Astrocyte of the spinal cord (primary cell): Measurements from ENCODE around the gene CPSF4.
A peak's percentile ranks its signal among the peaks of the same experiment; 100 is the strongest.

Source experiments
- DNase-seq: peaks from one replicate; pipeline ENCODE4 v3.0.0; 2011; ENCODE audit warnings: low read depth, low spot score
- H3K4me3 ChIP-seq: 2 replicates; pipeline ENCODE4 v1.5.1; 2011; ENCODE audit warnings: low read depth, mild to moderate bottlenecking, low read length, moderate library complexity
- in situ Hi-C: cut with HindIII; loops from 2 replicates; pipeline ENCODE4 v1.10.0; 2017; ENCODE audit warnings: low sequenced_read_pairs
- TF ChIP-seq, protein P1 (sequence below): IDR thresholded peaks from 2 replicates; pipeline ENCODE4 v1.5.1; 2012; ENCODE audit warnings: low read depth, mild to moderate bottlenecking, low read length, inconsistent platforms

The CPSF4 gene

DNA sequence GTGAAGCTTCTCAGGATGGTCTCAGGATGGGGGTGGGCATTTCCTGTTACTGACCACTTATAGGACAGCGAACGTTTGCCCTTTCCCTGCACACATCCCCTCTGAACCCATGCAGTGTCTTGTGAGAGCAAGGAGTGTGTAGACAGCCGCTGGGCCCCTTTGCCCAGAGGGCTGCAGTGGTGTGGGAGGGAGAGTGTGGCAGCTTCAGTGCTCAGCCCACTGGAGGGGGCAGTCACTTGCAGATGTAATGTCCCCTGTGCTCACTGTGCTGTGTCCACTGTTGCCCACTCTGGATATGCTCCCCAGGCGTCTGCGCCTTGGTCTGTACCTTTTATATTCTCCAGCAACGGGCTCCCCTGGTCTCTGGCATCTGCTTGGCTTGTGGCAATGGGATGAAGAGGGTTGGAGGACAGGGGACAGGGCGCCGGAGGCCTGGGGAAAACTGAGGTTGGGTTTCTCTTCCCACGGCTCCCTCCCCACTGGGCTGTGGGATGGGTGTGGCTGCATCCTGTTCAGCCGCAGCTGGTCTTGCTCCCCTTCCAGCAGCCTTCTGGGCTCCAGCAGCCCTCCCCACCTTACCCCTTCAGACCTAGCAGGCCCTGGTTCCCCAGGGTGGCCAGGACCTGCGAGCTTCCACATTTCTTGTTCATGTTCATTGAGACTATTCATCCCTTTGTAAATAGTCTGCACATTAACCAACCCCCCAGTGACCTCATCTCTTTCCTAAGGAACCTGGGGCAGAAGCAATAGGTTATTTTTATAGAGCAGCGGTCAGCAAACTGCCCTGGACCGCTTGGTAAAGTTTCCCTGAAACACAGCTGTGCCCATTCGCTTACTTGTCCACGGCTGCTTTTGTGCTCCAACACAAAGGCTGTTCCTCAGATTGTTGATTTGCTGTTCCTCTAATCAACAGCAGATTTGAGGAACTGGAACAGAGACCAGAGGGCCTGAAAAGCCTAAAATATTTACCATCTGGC, 40.0 kb downstream of the CPSF4 start:
- no peak for DNase-seq
- in situ Hi-C loops = no loop called here
- no peak overlapping the region for H3K4me3 ChIP-seq
- TF ChIP-seq, protein P1, sequence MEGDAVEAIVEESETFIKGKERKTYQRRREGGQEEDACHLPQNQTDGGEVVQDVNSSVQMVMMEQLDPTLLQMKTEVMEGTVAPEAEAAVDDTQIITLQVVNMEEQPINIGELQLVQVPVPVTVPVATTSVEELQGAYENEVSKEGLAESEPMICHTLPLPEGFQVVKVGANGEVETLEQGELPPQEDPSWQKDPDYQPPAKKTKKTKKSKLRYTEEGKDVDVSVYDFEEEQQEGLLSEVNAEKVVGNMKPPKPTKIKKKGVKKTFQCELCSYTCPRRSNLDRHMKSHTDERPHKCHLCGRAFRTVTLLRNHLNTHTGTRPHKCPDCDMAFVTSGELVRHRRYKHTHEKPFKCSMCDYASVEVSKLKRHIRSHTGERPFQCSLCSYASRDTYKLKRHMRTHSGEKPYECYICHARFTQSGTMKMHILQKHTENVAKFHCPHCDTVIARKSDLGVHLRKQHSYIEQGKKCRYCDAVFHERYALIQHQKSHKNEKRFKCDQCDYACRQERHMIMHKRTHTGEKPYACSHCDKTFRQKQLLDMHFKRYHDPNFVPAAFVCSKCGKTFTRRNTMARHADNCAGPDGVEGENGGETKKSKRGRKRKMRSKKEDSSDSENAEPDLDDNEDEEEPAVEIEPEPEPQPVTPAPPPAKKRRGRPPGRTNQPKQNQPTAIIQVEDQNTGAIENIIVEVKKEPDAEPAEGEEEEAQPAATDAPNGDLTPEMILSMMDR = no peak

DNA sequence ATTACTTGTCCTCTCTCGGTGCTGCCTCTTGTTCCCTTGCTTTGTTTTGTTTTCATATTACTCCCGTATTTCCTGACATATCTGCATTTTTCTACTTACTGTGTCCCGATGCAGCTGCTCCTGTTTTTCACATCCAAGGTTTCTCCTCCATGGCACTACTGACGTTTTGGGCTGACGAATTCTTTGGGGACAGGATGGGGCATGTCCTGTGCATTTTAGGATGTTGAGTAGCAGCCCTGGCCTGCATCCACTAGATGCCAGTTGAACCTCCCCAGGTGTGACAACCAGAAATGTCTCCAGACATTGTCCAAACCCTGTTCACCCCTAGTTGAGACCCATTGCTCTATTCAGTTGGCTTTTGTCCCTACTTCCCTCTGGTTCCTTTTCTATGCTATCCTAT, 46.4 kb downstream of the CPSF4 start:
- H3K4me3 ChIP-seq = no peak overlapping the region
- in situ Hi-C loops = no loop called here
- TF ChIP-seq, protein P1 = no peak
- DNase-seq = no peak

DNA sequence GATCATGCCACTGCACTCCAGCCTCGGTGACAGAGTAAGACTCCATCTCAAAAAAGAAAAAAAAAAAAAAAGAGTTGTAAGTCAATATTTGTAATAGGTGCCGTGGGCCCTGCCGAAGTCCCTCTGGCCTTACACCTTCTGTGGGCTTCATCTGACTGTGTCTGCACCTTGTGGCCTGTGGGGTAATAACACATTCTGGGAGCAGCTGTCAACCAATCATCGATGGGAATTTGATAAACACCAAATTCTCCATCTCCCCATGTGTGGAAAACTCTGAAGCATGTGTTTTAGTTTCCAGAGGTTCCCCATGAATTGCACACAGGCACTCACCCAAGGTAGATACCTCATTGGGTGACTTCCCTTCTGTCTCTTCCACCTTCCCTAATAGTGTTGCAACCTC, 50.5 kb downstream of the CPSF4 start:
- no peak overlapping the region for H3K4me3 ChIP-seq
- TF ChIP-seq, protein P1 = no peak
- in situ Hi-C loops = no loop called here
- no peak for DNase-seq

DNA sequence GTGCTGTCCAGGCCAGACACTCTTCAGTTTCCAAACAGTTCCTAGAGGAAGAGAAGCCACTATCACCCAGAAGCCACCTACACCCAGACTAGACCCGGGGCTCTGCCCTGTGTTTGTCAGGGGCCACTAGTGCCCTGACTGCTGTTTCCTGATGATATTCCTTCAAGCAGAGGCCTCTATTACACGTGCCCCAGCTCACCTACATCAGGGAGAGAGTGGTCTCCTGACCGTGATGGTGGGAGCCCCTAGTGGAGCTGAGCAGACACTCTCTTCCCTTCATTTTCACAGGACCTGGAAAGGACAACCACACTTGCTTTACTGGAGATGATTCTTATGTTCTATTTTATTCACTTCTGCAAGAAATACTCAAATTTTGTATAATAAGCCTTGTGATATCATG, 52.1 kb downstream of the CPSF4 start:
- DNase-seq = no peak
- no peak overlapping the region for H3K4me3 ChIP-seq
- TF ChIP-seq, protein P1 = no peak
- in situ Hi-C loops = no loop called here

DNA sequence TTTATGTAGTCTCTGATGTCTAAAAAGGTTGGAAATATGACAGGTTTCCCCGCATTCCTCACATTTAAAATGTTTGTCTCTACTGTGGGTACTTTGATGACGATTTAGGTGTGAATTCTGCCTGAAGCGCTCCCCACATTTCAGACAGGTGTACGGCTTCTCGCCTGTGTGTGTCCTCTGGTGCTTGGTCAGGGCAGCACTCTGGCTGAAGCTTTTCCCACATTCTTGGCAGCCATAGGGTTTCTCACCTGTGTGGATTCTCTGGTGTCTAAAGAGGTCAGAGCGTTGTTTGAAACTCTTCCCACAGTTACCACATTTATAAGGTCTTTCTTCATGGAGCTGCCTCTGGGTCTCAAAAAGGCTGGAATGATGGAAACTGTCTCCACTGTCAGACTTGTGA, 55.1 kb downstream of the CPSF4 start:
- no peak overlapping the region for H3K4me3 ChIP-seq
- in situ Hi-C loops = no loop called here
- no peak for DNase-seq
- TF ChIP-seq, protein P1 = no peak

DNA sequence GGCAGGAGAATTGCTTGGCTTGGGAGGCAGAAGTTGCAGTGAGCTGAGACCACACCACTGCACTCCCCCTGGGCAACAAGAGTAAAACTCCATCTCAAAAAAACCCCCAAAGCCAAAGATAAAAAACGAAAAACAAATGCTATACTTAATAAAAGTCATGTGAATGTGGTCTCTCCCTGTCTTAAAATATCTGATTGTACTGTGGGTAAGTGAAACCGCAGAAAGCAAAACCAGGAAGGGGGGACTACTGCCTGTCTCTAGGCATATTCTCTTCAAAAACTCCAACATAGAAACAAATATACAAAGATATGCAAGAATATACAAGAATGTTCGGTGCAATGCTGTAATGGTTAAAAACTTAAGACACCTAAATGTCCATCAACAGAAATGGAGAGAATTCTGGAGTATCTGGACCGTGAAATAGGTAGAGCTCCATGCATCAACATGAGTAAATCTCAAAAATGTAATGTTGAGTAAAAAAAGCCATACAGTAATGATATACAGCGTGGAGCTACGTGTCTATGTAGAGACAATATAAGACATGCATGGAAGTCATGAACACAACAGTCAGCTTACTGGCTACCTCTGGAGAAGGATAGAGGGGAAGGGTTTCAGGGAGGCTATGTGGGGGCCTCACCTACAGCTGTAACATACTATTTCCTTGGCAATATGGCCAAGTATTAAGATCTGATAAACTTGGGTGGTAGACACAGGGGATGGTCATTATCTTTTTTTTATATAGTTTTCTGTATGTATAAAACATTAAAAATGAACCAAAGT, 59.2 kb downstream of the CPSF4 start:
- no peak for DNase-seq
- TF ChIP-seq, protein P1 = no peak
- in situ Hi-C loops = no loop called here
- peak overlapping the region; percentile 99 for H3K4me3 ChIP-seq
